RWPE1 (cell line): ENCODE measurements around the gene KCNQ2.
"Not testable (repeated sequence)": the region's sequence is repeated elsewhere in the genome, so short reads cannot be mapped to it uniquely, and the experiment has no call there.

ENCODE experiments used
- CTCF ChIA-PET: fragments of 350-600 bp; sonication (Branson Sonifier 250); formaldehyde crosslinking; extraction: SDS; loops from one replicate; lab custom pipeline; 2021; lab: Yijun Ruan, JAX
- POLR2A ChIA-PET: fragments of 400-600 bp; formaldehyde crosslinking; extraction: SDS; loops from one replicate; lab custom pipeline; 2020; ENCODE audit warnings: antibody characterized with exemption; ENCODE audit not compliant: low non-redundant PET; lab: Yijun Ruan, JAX
- DNase-seq: peaks from one replicate; pipeline ENCODE4 v3.0.0; 2012; ENCODE audit warnings: low spot score
- H3K27ac ChIP-seq: fragments of 450-650 bp; 2 replicates; pipeline ENCODE4 v1.5.1; 2017
- CTCF ChIP-seq: fragments of 450-650 bp; conservative IDR thresholded peaks from 2 replicates; pipeline ENCODE4 v1.5.1; 2017; ENCODE audit warnings: low read depth, mild to moderate bottlenecking

KCNQ2 gene

GRCh38 chr20:63518946-63519667 lies 46.7 kb upstream of the KCNQ2 start:
- ChIA-PET POLR2A (interaction anchor here (2.3 kb wide), 1 partner anchor 22 kb away, joined by 25 read pairs; no protein-coding TSS in a partner anchor), CTCF (interaction anchor here (0.7 to 3.0 kb wide), 4 partner anchors 12 to 209 kb away, joined by 3 to 20 read pairs (median 3); no protein-coding TSS in a partner anchor)
- TF ChIP-seq CTCF, result no peak
- DNase-seq, result no peak
- peak overlapping the region; percentile 92 for H3K27ac ChIP-seq

- ChIA-PET CTCF (interaction anchor here (0.7 to 3.0 kb wide), 3 partner anchors 22 to 208 kb away, joined by 3 to 20 read pairs (median 7); no protein-coding TSS in a partner anchor), POLR2A (interaction anchor here (0.6 kb wide), 1 partner anchor 17 kb away, joined by 3 read pairs; no protein-coding TSS in a partner anchor)
- H3K27ac ChIP-seq, result no peak overlapping the region
- DNase-seq, result no peak
- TF ChIP-seq CTCF, result no peak
Measured at GRCh38 chr20:63518351-63518861, 46.0 kb upstream of the KCNQ2 start.

GRCh38 chr20:63517376-63518309 lies 45.2 kb upstream of the KCNQ2 start:
- TF ChIP-seq CTCF, result no peak
- CTCF ChIA-PET, result interaction anchor here (0.7 to 1.6 kb wide), 4 partner anchors 14 to 463 kb away, joined by 3 to 7 read pairs (median 4); no protein-coding TSS in a partner anchor
- no peak for DNase-seq
- POLR2A ChIA-PET, result interaction anchor here (0.6 kb wide), 1 partner anchor 16 kb away, joined by 3 read pairs; no protein-coding TSS in a partner anchor
- no peak overlapping the region for H3K27ac ChIP-seq

GRCh38 chr20:63514520-63514919 lies 42.1 kb upstream of the KCNQ2 start:
- POLR2A ChIA-PET, H3K27ac ChIP-seq, DNase-seq, CTCF ChIA-PET: not testable (repeated sequence)

- H3K27ac ChIP-seq, result no peak overlapping the region
- DNase-seq, result no peak
- CTCF ChIA-PET, result no interaction called here
- TF ChIP-seq CTCF, result no peak
- POLR2A ChIA-PET, result no interaction called here
Measured at GRCh38 chr20:63513207-63513606, 40.8 kb upstream of the KCNQ2 start.

GRCh38 chr20:63509088-63509564 lies 36.7 kb upstream of the KCNQ2 start:
- no peak for DNase-seq
- no peak overlapping the region for H3K27ac ChIP-seq
- POLR2A ChIA-PET, result interaction anchor here (1.2 kb wide), 1 partner anchor 11 kb away, joined by 9 read pairs; the partner anchor contains the start of gene PPDPF
- TF ChIP-seq CTCF, result no peak
- CTCF ChIA-PET, result interaction anchor here (0.6 to 2.1 kb wide), 4 partner anchors 13 to 887 kb away, joined by 3 to 9 read pairs (median 4); no protein-coding TSS in a partner anchor
